ENCODE measurements around the gene ENKD1. TPM values are rescaled to one million over a fixed set of nuclear protein-coding genes. Genes with fewer than 3 reads are reported as not detected.

The ENKD1 gene
- total RNA-seq, 6 donors from 2014 or later, result 18.2 to 50.3 (median 28.5) TPM

GRCh38 chr16:67658849-67659674 is 7.5 kb downstream of the ENKD1 start:
- Histone ChIP-seq H3K27ac (peak overlapping the region in 2 of 4 donors; percentile 90 to 92), H3K9me3 (no peaks in the 10 kb centered on the region), H3K27me3 (peaks cover 0 to 7% (median 3%) of the 10 kb centered on the region in 4 donors), H3K36me3 (peaks cover 0 to 27% (median 23%) of the 10 kb centered on the region in 4 donors), H3K4me1 (peaks cover 16 to 25% (median 17%) of the 10 kb centered on the region in 4 donors), H3K4me3 (peak overlapping the region; percentile 76 to 90 (median 88))
- 43 to 51% methylated on average over 8 to 20 of the region's 21 CpGs for WGBS, 2 donors
- TF ChIP-seq CTCF (IDR thresholded peaks at IDR 0.05) (no peak), POLR2AphosphoS5 (IDR thresholded peaks at IDR 0.05) (no peak), POLR2A (IDR thresholded peaks at IDR 0.05) (no peak), EP300 (IDR thresholded peaks at IDR 0.05) (no peak)
- no peak for ATAC-seq (ENCODE audit: low FRiP score in 2 of 2)
- DNase-seq, result no peak

- TF ChIP-seq EP300 (IDR thresholded peaks at IDR 0.05), result no peak
- no peak for TF ChIP-seq POLR2A (IDR thresholded peaks at IDR 0.05)
- TF ChIP-seq CTCF (IDR thresholded peaks at IDR 0.05), result no peak
- no peak for TF ChIP-seq POLR2AphosphoS5 (IDR thresholded peaks at IDR 0.05)
- Histone ChIP-seq H3K27me3 (peaks cover 0 to 17% (median 7%) of the 10 kb centered on the region in 4 donors), H3K4me1 (peaks cover 23 to 34% (median 25%) of the 10 kb centered on the region in 4 donors), H3K4me3 (no peak overlapping the region), H3K27ac (no peak overlapping the region), H3K9me3 (no peaks in the 10 kb centered on the region), H3K36me3 (peaks cover 0 to 20% (median 16%) of the 10 kb centered on the region in 4 donors)
- WGBS, 2 donors, result 79 to 93% methylated on average over 7 to 14 of the region's 18 CpGs
- no peak for ATAC-seq (ENCODE audit: low FRiP score in 2 of 2)
- peak in 1 of 2 donors; percentile 45 for DNase-seq
These were observed 8.6 kb downstream of the ENKD1 start for GRCh38 chr16:67657751-67658518.

GRCh38 chr16:67657017-67657608 is 9.4 kb downstream of the ENKD1 start:
- no peak for ATAC-seq (ENCODE audit: low FRiP score in 2 of 2)
- Histone ChIP-seq H3K9me3 (no peaks in the 10 kb centered on the region), H3K4me3 (no peak overlapping the region), H3K36me3 (peaks cover 0 to 15% (median 10%) of the 10 kb centered on the region in 4 donors), H3K27me3 (peaks cover 0 to 17% (median 7%) of the 10 kb centered on the region in 4 donors), H3K4me1 (peaks cover 23 to 39% (median 29%) of the 10 kb centered on the region in 4 donors), H3K27ac (no peak overlapping the region)
- no peak for TF ChIP-seq POLR2A (IDR thresholded peaks at IDR 0.05)
- no peak for TF ChIP-seq POLR2AphosphoS5 (IDR thresholded peaks at IDR 0.05)
- no peak for TF ChIP-seq EP300 (IDR thresholded peaks at IDR 0.05)
- no peak for TF ChIP-seq CTCF (IDR thresholded peaks at IDR 0.05)
- DNase-seq, result no peak
- WGBS, 2 donors, result 93 to 97% methylated on average over 15 to 16 of the region's 16 CpGs

- TF ChIP-seq CTCF (IDR thresholded peaks at IDR 0.05) (no peak), POLR2A (IDR thresholded peaks at IDR 0.05) (no peak), POLR2AphosphoS5 (IDR thresholded peaks at IDR 0.05) (no peak), EP300 (IDR thresholded peaks at IDR 0.05) (no peak)
- H3K27me3 ChIP-seq, result peaks cover 0 to 17% (median 7%) of the 10 kb centered on the region in 4 donors
- peaks cover 0 to 15% (median 10%) of the 10 kb centered on the region in 4 donors for H3K36me3 ChIP-seq
- DNase-seq (no peak), ATAC-seq (ENCODE audit: low FRiP score in 2 of 2) (no peak)
- no peak overlapping the region for H3K27ac ChIP-seq
- no peaks in the 10 kb centered on the region for H3K9me3 ChIP-seq
- WGBS, 2 donors, result 85 to 95% methylated on average over 7 to 8 of the region's 9 CpGs
- no peak overlapping the region for H3K4me3 ChIP-seq
- H3K4me1 ChIP-seq, result peaks cover 20 to 37% (median 26%) of the 10 kb centered on the region in 4 donors
These were observed 10.1 kb downstream of the ENKD1 start for GRCh38 chr16:67656344-67657016.

Data from upper lobe of left lung (tissue), 6 donors.